ENCODE results near the gene ZNF311. TPM values are rescaled to one million over a fixed set of nuclear protein-coding genes. Genes with fewer than 3 reads are reported as not detected.

ZNF311 gene
- total RNA-seq, 1 experiment from 2014 or later: not detected

- no peaks in the 10 kb centered on the region for H3K4me1 ChIP-seq
- no peaks in the 10 kb centered on the region for H3K27me3 ChIP-seq
- peak in 1 of 2 experiments; percentile 27 for DNase-seq
- no peak overlapping the region for H3K27ac ChIP-seq
- H3K36me3 ChIP-seq: no peaks in the 10 kb centered on the region
- H3K4me3 ChIP-seq: peak overlapping the region; percentile 33
- H3K9me3 ChIP-seq (replicated peaks): no peaks in the 10 kb centered on the region
These were observed 56.2 kb downstream of the ZNF311 start for GRCh38 chr6:28948782-28949486.

GRCh38 chr6:28947831-28948270 lies 57.3 kb downstream of the ZNF311 start:
- DNase-seq: no peak
- Histone ChIP-seq H3K4me3 (no peak overlapping the region), H3K27ac (no peak overlapping the region), H3K4me1 (no peaks in the 10 kb centered on the region), H3K27me3 (no peaks in the 10 kb centered on the region), H3K36me3 (no peaks in the 10 kb centered on the region), H3K9me3 (replicated peaks) (no peaks in the 10 kb centered on the region)

DNA sequence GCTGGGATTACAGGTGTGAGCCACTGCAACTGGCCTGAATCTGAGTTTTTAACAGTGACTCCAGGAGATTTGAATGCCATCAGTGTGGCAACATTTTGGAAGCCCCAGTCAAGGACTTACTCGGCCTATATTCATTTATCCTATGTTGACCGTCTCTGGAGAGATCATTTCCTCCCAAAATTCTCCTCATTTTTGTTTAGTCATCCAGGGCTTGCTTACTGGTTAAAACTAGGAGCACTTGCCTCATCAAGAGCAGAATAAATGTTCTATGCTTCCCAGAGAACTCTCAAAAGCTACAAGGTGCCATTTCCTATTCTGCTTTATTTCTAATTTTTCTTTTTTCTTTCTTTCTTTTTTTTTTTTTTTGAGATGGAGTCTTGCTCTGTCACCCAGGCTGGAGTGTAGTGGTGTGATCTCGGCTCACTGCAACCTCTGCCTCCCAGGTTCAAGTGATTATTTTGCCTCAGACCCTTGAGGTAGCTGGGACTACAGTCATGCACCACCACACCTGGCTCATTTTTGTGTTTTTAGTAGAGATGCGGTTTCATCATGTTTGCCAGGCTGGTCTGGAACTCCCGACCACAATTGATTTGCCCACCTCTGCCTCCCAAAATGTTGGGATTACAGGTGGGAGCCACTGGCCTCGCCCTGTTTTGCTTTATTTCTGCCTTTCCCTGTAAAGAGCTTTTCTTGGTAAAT lies 57.9 kb downstream of the ZNF311 start:
- Histone ChIP-seq H3K27ac (no peak overlapping the region), H3K36me3 (no peaks in the 10 kb centered on the region), H3K27me3 (no peaks in the 10 kb centered on the region), H3K4me3 (no peak overlapping the region), H3K9me3 (replicated peaks) (no peaks in the 10 kb centered on the region), H3K4me1 (no peaks in the 10 kb centered on the region)
- DNase-seq: no peak

- no peak overlapping the region for H3K4me3 ChIP-seq
- H3K27me3 ChIP-seq: no peaks in the 10 kb centered on the region
- H3K9me3 ChIP-seq (replicated peaks): no peaks in the 10 kb centered on the region
- no peaks in the 10 kb centered on the region for H3K36me3 ChIP-seq
- H3K27ac ChIP-seq: no peak overlapping the region
- H3K4me1 ChIP-seq: no peaks in the 10 kb centered on the region
- no peak for DNase-seq
These were observed 59.8 kb downstream of the ZNF311 start for GRCh38 chr6:28945349-28945748.

Other genes starting within 250 kb of the ZNF311 start
- 48.2 and 52.8 TPM in 2 replicates for gene TRIM27, start 81.3 kb downstream of the ZNF311 start, total RNA-seq (2014; rRNA removed; shearing (Covaris generic))
- gene OR2W1, start 39.9 kb upstream of the ZNF311 start, total RNA-seq (2014; rRNA removed; shearing (Covaris generic)): not detected in 2 replicates
- gene OR2B3, start 82.0 kb upstream of the ZNF311 start, total RNA-seq (2014; rRNA removed; shearing (Covaris generic)): not detected in 2 replicates
- not detected in 2 replicates for gene OR2J1, start 94.2 kb upstream of the ZNF311 start, total RNA-seq (2014; rRNA removed; shearing (Covaris generic))
- not detected in 2 replicates for gene OR2J3, start 102.7 kb upstream of the ZNF311 start, total RNA-seq (2014; rRNA removed; shearing (Covaris generic))
- gene OR2J2, start 165.6 kb upstream of the ZNF311 start, total RNA-seq (2014; rRNA removed; shearing (Covaris generic)): not detected in 2 replicates

Data from SJCRH30 (cell line).